ENCODE data around the gene RAVER1.

DNA sequence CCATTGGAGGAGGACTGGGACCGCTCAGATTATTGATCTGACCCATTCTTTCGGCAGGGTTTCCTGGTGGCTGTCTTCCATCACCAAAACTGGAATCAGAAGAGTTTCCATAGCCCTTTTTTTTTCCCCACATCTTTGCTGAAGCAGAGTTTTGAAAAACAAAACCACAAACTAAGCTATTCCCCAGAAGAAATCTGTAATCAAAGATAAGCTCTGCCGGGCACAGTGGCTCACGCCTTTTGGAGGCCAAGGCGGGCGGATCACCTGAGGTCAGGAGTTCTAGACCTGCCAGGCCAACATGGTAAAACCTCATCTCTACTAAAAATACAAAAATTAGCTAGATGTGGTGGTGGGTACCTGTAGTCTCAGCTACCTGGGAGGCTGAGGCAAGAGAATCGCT lies 66.6 kb downstream of the RAVER1 start:
- no peak for TF ChIP-seq POLR2A (IDR thresholded peaks at IDR 0.05; ENCODE audit: extremely low read depth, insufficient read length)
- TF ChIP-seq, protein P1, sequence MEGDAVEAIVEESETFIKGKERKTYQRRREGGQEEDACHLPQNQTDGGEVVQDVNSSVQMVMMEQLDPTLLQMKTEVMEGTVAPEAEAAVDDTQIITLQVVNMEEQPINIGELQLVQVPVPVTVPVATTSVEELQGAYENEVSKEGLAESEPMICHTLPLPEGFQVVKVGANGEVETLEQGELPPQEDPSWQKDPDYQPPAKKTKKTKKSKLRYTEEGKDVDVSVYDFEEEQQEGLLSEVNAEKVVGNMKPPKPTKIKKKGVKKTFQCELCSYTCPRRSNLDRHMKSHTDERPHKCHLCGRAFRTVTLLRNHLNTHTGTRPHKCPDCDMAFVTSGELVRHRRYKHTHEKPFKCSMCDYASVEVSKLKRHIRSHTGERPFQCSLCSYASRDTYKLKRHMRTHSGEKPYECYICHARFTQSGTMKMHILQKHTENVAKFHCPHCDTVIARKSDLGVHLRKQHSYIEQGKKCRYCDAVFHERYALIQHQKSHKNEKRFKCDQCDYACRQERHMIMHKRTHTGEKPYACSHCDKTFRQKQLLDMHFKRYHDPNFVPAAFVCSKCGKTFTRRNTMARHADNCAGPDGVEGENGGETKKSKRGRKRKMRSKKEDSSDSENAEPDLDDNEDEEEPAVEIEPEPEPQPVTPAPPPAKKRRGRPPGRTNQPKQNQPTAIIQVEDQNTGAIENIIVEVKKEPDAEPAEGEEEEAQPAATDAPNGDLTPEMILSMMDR (IDR thresholded peaks at IDR 0.05; ENCODE audit: low read depth, low read length), result no peak

Measured in NB4 (cell line).